ENCODE data around the gene GLRX5. TPM values are rescaled to one million over a fixed set of nuclear protein-coding genes. Genes with fewer than 3 reads are reported as not detected.
"Not testable (repeated sequence)": the region's sequence is repeated elsewhere in the genome, so short reads cannot be mapped to it uniquely, and the experiment has no call there.

The GLRX5 gene
- total RNA-seq, 1 donor from 2014 or later: 27.2 TPM

- H3K36me3 ChIP-seq: peaks cover 4% of the 10 kb centered on the region
- H3K27me3 ChIP-seq: no peaks in the 10 kb centered on the region
- no peak for TF ChIP-seq CTCF (IDR thresholded peaks at IDR 0.05)
- no peak overlapping the region for H3K4me3 ChIP-seq
- no peak for DNase-seq
- intact Hi-C loops (cut with DNase I): no loop called here
- peaks cover 24% of the 10 kb centered on the region for H3K4me1 ChIP-seq
- ATAC-seq: peak; percentile 88
- H3K27ac ChIP-seq: peak overlapping the region; percentile 42
- no peaks in the 10 kb centered on the region for H3K9me3 ChIP-seq
Observed at GRCh38 chr14:95507174-95507573, 27.7 kb upstream of the GLRX5 start.

DNA sequence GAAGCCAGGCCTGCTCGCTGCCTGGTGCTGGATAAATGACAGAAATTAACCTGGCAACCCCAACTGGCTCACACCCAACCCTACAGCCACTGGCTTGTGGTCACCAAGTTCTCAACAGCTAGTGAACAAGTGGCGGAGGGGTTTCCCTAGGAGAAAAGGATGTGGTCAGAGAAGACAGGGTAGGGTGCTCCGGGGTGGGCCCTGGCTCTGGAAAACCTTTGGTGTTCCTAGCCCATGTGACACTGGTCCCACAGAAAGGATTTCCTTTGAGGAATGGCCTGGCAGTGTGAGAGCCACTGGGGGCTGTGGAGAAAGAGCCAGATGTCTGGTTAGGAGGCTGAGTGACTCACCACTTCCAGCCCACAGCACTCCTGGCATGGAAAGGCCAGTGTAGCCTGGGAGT lies 27.1 kb upstream of the GLRX5 start:
- no peaks in the 10 kb centered on the region for H3K27me3 ChIP-seq
- no peak overlapping the region for H3K4me3 ChIP-seq
- intact Hi-C loops (cut with DNase I): no loop called here
- H3K36me3 ChIP-seq: peaks cover 4% of the 10 kb centered on the region
- ATAC-seq (peak; percentile 17), DNase-seq (no peak)
- no peaks in the 10 kb centered on the region for H3K9me3 ChIP-seq
- peak overlapping the region; percentile 42 for H3K27ac ChIP-seq
- TF ChIP-seq CTCF (IDR thresholded peaks at IDR 0.05): no peak
- H3K4me1 ChIP-seq: peaks cover 24% of the 10 kb centered on the region

DNA sequence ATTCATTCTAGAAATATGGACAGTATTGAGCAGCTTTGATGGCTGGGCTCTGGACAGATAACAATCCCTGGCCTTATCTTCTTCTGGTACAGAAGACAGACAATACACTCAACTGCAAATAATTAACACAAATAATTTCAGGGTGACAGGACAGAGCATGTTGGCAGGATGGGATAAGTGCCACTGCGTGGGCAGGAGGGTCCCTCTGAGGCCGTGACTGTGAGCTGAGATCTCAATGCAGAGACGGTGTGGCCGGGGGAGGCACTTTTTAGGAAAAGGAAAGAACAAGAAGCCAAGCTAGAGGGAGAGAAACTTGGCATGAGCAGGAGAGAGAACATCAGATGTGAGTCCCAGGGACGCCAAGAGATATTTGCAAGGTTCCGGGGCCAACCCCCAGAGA lies 26.5 kb upstream of the GLRX5 start:
- no peak for TF ChIP-seq CTCF (IDR thresholded peaks at IDR 0.05)
- no peak overlapping the region for H3K27ac ChIP-seq
- H3K9me3 ChIP-seq: no peaks in the 10 kb centered on the region
- ATAC-seq (no peak), DNase-seq (no peak)
- no peaks in the 10 kb centered on the region for H3K27me3 ChIP-seq
- H3K36me3 ChIP-seq: peaks cover 4% of the 10 kb centered on the region
- intact Hi-C loops (cut with DNase I): no loop called here
- H3K4me1 ChIP-seq: peaks cover 24% of the 10 kb centered on the region
- no peak overlapping the region for H3K4me3 ChIP-seq

- intact Hi-C loops (cut with DNase I): no loop called here
- Histone ChIP-seq H3K36me3 (peaks cover 4% of the 10 kb centered on the region), H3K27me3 (no peaks in the 10 kb centered on the region), H3K27ac (no peak overlapping the region), H3K4me1 (peaks cover 28% of the 10 kb centered on the region), H3K9me3 (no peaks in the 10 kb centered on the region), H3K4me3 (no peak overlapping the region)
- TF ChIP-seq CTCF (IDR thresholded peaks at IDR 0.05): no peak
- ATAC-seq (no peak), DNase-seq (no peak)
Observed at GRCh38 chr14:95509495-95509894, 25.4 kb upstream of the GLRX5 start.

GRCh38 chr14:95510344-95510743 lies 24.5 kb upstream of the GLRX5 start:
- H3K9me3 ChIP-seq; H3K27me3 ChIP-seq; H3K36me3 ChIP-seq; DNase-seq; ATAC-seq; H3K27ac ChIP-seq; intact Hi-C loops (cut with DNase I); H3K4me3 ChIP-seq: not testable (repeated sequence)
- H3K4me1 ChIP-seq: peaks cover 36% of the 10 kb centered on the region

GRCh38 chr14:95510804-95511203 lies 24.0 kb upstream of the GLRX5 start:
- DNase-seq (no peak), ATAC-seq (no peak)
- H3K36me3 ChIP-seq: peaks cover 4% of the 10 kb centered on the region
- no peak overlapping the region for H3K27ac ChIP-seq
- no peak for TF ChIP-seq CTCF (IDR thresholded peaks at IDR 0.05)
- no peaks in the 10 kb centered on the region for H3K9me3 ChIP-seq
- H3K27me3 ChIP-seq: no peaks in the 10 kb centered on the region
- H3K4me3 ChIP-seq: no peak overlapping the region
- peaks cover 41% of the 10 kb centered on the region for H3K4me1 ChIP-seq
- intact Hi-C loops (cut with DNase I): no loop called here

All from upper lobe of right lung (tissue), 1 donor.